HPDE6-E6E7 (cell line): ENCODE results near the gene CADM4.
"Not testable (repeated sequence)": the region's sequence is repeated elsewhere in the genome, so short reads cannot be mapped to it uniquely, and the experiment has no call there.

ENCODE experiments used
- DNase-seq: peaks from one replicate; pipeline ENCODE4 v3.0.0; 2011; ENCODE audit warnings: missing footprints; ENCODE audit errors: extremely low spot score

Gene CADM4

GRCh38 chr19:43606569-43607229, 33.0 kb downstream of the CADM4 start:
- DNase-seq: no peak

- DNase-seq: no peak
Observed at GRCh38 chr19:43605875-43606568, 33.6 kb downstream of the CADM4 start.

- not testable (repeated sequence) for DNase-seq
Observed at GRCh38 chr19:43600326-43600725, 39.3 kb downstream of the CADM4 start.

GRCh38 chr19:43599635-43600295, 39.9 kb downstream of the CADM4 start:
- no peak for DNase-seq

GRCh38 chr19:43598445-43599240, 41.0 kb downstream of the CADM4 start:
- no peak for DNase-seq

- DNase-seq: no peak
Observed at GRCh38 chr19:43597876-43598275, 41.8 kb downstream of the CADM4 start.

- no peak for DNase-seq
Observed at GRCh38 chr19:43596842-43597461, 42.7 kb downstream of the CADM4 start.

GRCh38 chr19:43595999-43596841, 43.4 kb downstream of the CADM4 start, which contains the start of the genes IRGQ and ZNF576:
TSS of gene IRGQ (minus strand) at chr19:43596134. CDS start at chr19:43595338, 796 bp downstream.
TSS of gene ZNF576 (plus strand) at chr19:43596595. CDS start at chr19:43597109, 514 bp downstream.
- DNase-seq: peak; percentile 98

- no peak for DNase-seq
Observed at GRCh38 chr19:43595605-43595998, 44.0 kb downstream of the CADM4 start.

GRCh38 chr19:43594710-43595604, 44.7 kb downstream of the CADM4 start:
- DNase-seq: peak; percentile 54

- DNase-seq: no peak
Observed at GRCh38 chr19:43594081-43594697, 45.5 kb downstream of the CADM4 start.

- no peak for DNase-seq
Observed at GRCh38 chr19:43592800-43593350, 46.8 kb downstream of the CADM4 start.

- DNase-seq: no peak
Observed at GRCh38 chr19:43591904-43592772, 47.5 kb downstream of the CADM4 start.

GRCh38 chr19:43589678-43590077, 50.0 kb downstream of the CADM4 start:
- no peak for DNase-seq

GRCh38 chr19:43589277-43589676, 50.4 kb downstream of the CADM4 start:
- DNase-seq: no peak

- DNase-seq: not testable (repeated sequence)
Observed at GRCh38 chr19:43587029-43587428, 52.6 kb downstream of the CADM4 start.

GRCh38 chr19:43586346-43586745, 53.3 kb downstream of the CADM4 start:
- DNase-seq: no peak

- no peak for DNase-seq
Observed at GRCh38 chr19:43584484-43584883, 55.2 kb downstream of the CADM4 start.
